Measurements from ENCODE around the gene MATN4. TPM values are rescaled to one million over a fixed set of nuclear protein-coding genes. Genes with fewer than 3 reads are reported as not detected.

The MATN4 gene
- total and polyA plus RNA-seq, 2 of the 13 experiments (the other 11 are each of a cell fraction or from before 2014, with no cell fraction given) = not detected

GRCh38 chr20:45268531-45268930 lies 39.6 kb downstream of the MATN4 start (continued):
- TF ChIP-seq ZNF646 (CRISPR knock-in tag; IDR thresholded peaks at IDR 0.05) (no peak), CBX5 (CRISPR knock-in tag; IDR thresholded peaks at IDR 0.05; ENCODE audit: borderline replicate concordance) (no peak), HNF1A (IDR thresholded peaks at IDR 0.05; ENCODE audit: low read depth) (no peak), HNF1A (CRISPR knock-in tag; IDR thresholded peaks at IDR 0.05; ENCODE audit: borderline replicate concordance) (no peak), MTA1 (CRISPR knock-in tag; IDR thresholded peaks at IDR 0.05; ENCODE audit: borderline replicate concordance) (no peak), HOMEZ (CRISPR knock-in tag; IDR thresholded peaks at IDR 0.05; ENCODE audit: low read depth) (no peak), ZNF768 (CRISPR knock-in tag; IDR thresholded peaks at IDR 0.05) (no peak), SRSF1 (optimal IDR thresholded peaks at IDR 0.05; ENCODE audit: low read depth, low read length) (no peak)
